Ishikawa (cell line): ENCODE measurements around the gene SLC45A1.
A peak's percentile ranks its signal among the peaks of the same experiment; 100 is the strongest.

Experiments used
- CREB1 ChIP-seq: IDR thresholded peaks from 2 replicates; pipeline ENCODE4 v1.6.1; 2012; ENCODE audit warnings: low read depth
- EGR1 ChIP-seq: IDR thresholded peaks from 2 replicates; pipeline ENCODE4 v1.6.1; 2012
- EP300 ChIP-seq: IDR thresholded peaks from 2 replicates; pipeline ENCODE4 v1.6.1; 2012; ENCODE audit warnings: borderline replicate concordance
- MAX ChIP-seq: IDR thresholded peaks from 2 replicates; pipeline ENCODE4 v1.6.1; 2012
- NFIC ChIP-seq: IDR thresholded peaks from 2 replicates; pipeline ENCODE4 v1.6.1; 2012
- RAD21 ChIP-seq: IDR thresholded peaks from 2 replicates; pipeline ENCODE4 v1.6.1; 2012; ENCODE audit warnings: low read depth
- TAF1 ChIP-seq: IDR thresholded peaks from 2 replicates; pipeline ENCODE4 v1.6.1; 2012; ENCODE audit warnings: low read depth, mild to moderate bottlenecking
- TEAD4 ChIP-seq: IDR thresholded peaks from 2 replicates; pipeline ENCODE4 v1.6.1; 2012
- TF ChIP-seq, protein P1 (sequence below): IDR thresholded peaks from 2 replicates; pipeline ENCODE4 v1.6.1; 2012; ENCODE audit warnings: low read depth, mild to moderate bottlenecking

- TF ChIP-seq EGR1: no peak
- no peak for TF ChIP-seq MAX
- TF ChIP-seq CREB1: no peak
- no peak for TF ChIP-seq TAF1
- no peak for TF ChIP-seq TEAD4
- TF ChIP-seq RAD21: peak; percentile 100
- TF ChIP-seq EP300: 0 out of 2 replicates have a peak, but pooled peaks have one; percentile 12
- no peak for TF ChIP-seq NFIC
- TF ChIP-seq, protein P1, sequence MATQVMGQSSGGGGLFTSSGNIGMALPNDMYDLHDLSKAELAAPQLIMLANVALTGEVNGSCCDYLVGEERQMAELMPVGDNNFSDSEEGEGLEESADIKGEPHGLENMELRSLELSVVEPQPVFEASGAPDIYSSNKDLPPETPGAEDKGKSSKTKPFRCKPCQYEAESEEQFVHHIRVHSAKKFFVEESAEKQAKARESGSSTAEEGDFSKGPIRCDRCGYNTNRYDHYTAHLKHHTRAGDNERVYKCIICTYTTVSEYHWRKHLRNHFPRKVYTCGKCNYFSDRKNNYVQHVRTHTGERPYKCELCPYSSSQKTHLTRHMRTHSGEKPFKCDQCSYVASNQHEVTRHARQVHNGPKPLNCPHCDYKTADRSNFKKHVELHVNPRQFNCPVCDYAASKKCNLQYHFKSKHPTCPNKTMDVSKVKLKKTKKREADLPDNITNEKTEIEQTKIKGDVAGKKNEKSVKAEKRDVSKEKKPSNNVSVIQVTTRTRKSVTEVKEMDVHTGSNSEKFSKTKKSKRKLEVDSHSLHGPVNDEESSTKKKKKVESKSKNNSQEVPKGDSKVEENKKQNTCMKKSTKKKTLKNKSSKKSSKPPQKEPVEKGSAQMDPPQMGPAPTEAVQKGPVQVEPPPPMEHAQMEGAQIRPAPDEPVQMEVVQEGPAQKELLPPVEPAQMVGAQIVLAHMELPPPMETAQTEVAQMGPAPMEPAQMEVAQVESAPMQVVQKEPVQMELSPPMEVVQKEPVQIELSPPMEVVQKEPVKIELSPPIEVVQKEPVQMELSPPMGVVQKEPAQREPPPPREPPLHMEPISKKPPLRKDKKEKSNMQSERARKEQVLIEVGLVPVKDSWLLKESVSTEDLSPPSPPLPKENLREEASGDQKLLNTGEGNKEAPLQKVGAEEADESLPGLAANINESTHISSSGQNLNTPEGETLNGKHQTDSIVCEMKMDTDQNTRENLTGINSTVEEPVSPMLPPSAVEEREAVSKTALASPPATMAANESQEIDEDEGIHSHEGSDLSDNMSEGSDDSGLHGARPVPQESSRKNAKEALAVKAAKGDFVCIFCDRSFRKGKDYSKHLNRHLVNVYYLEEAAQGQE: no peak
Measured at GRCh38 chr1:8314346-8315280, 3.3 kb upstream of the SLC45A1 start.
